Mesothelial cell of epicardium (in vitro differentiated cells): ENCODE data around the gene BSG. TPM values are rescaled to one million over a fixed set of nuclear protein-coding genes. Genes with fewer than 3 reads are reported as not detected.

ENCODE experiments used
- DNase-seq, 2 experiments: peaks; one replicate each; pipeline ENCODE4 v3.0.0; 2021; ENCODE audit warnings: low spot score in 2 of 2; ENCODE audit not compliant: unreplicated experiment in 2 of 2
- H3K27ac Mint-ChIP-seq: 2 replicates; pipeline ENCODE4 v1.8.0; 2021; ENCODE audit warnings: mixed read lengths
- H3K27me3 Mint-ChIP-seq: 2 replicates; pipeline ENCODE4 v1.8.0; 2021; ENCODE audit warnings: low read depth, mixed read lengths
- H3K36me3 Mint-ChIP-seq: 2 replicates; pipeline ENCODE4 v1.8.0; 2021; ENCODE audit warnings: mixed read lengths
- H3K4me1 Mint-ChIP-seq: 2 replicates; pipeline ENCODE4 v1.8.0; 2021; ENCODE audit warnings: mixed read lengths
- H3K4me3 Mint-ChIP-seq: 2 replicates; pipeline ENCODE4 v1.8.0; 2021; ENCODE audit warnings: mild to moderate bottlenecking, moderate library complexity, mixed read lengths
- H3K9me3 Mint-ChIP-seq: 2 replicates; pipeline ENCODE4 v1.8.0; 2021; ENCODE audit warnings: mixed read lengths
- CTCF ChIP-seq: fragments of 200-600 bp; sonication (generic); IDR thresholded peaks from one replicate; pipeline ENCODE4 v1.5.0; 2021; ENCODE audit warnings: antibody characterized with exemption; ENCODE audit not compliant: unreplicated experiment
- total RNA-seq: library from RNA; stranded (reverse); gene quantifications from 3 replicates; pipeline ENCODE4 v1.2.1, GENCODE V29; 2021

Gene BSG
- total RNA-seq, 1 donor from 2014 or later = 414 TPM

- TF ChIP-seq CTCF = no peak
- Mint-ChIP-seq H3K4me3 (no peak within 1 kb of the TSS), H3K9me3 (no peaks in the 10 kb centered on the region), H3K4me1 (no peaks in the 10 kb centered on the region), H3K36me3 (peaks cover 3% of the 10 kb centered on the region), H3K27ac (no peak within 1 kb of the TSS), H3K27me3 (no peaks in the 10 kb centered on the region)
- DNase-seq = no peak
Observed at GRCh38 chr19:543910-544608, 28.3 kb upstream of the BSG start, which contains the start of gene GZMM. TSS of gene GZMM (plus strand) at chr19:544053. CDS start at chr19:544072, 19 bp downstream.

- Mint-ChIP-seq H3K9me3 (no peaks in the 10 kb centered on the region), H3K4me3 (no peak overlapping the region), H3K4me1 (peaks cover 3% of the 10 kb centered on the region), H3K27ac (no peak overlapping the region), H3K27me3 (peaks cover 5% of the 10 kb centered on the region), H3K36me3 (peaks cover 3% of the 10 kb centered on the region)
- TF ChIP-seq CTCF = no peak
- DNase-seq = no peak
Observed at GRCh38 chr19:547117-547516, 25.3 kb upstream of the BSG start.

GRCh38 chr19:547836-548720, 24.3 kb upstream of the BSG start:
- Mint-ChIP-seq H3K4me1 (peaks cover 3% of the 10 kb centered on the region), H3K9me3 (no peaks in the 10 kb centered on the region), H3K27me3 (peaks cover 8% of the 10 kb centered on the region), H3K4me3 (no peak overlapping the region), H3K36me3 (peaks cover 3% of the 10 kb centered on the region), H3K27ac (no peak overlapping the region)
- DNase-seq = no peak
- TF ChIP-seq CTCF = no peak

GRCh38 chr19:548886-549830, 23.2 kb upstream of the BSG start:
- Mint-ChIP-seq H3K4me1 (peaks cover 3% of the 10 kb centered on the region), H3K27me3 (peaks cover 8% of the 10 kb centered on the region), H3K36me3 (no peaks in the 10 kb centered on the region), H3K27ac (no peak overlapping the region), H3K4me3 (no peak overlapping the region), H3K9me3 (no peaks in the 10 kb centered on the region)
- no peak for TF ChIP-seq CTCF
- DNase-seq = no peak

GRCh38 chr19:554817-555216, 17.6 kb upstream of the BSG start:
- no peak for DNase-seq
- no peak for TF ChIP-seq CTCF
- H3K4me3 Mint-ChIP-seq = no peak overlapping the region
- peaks cover 8% of the 10 kb centered on the region for H3K27me3 Mint-ChIP-seq
- peaks cover 3% of the 10 kb centered on the region for H3K4me1 Mint-ChIP-seq
- H3K36me3 Mint-ChIP-seq = no peaks in the 10 kb centered on the region
- no peaks in the 10 kb centered on the region for H3K9me3 Mint-ChIP-seq
- H3K27ac Mint-ChIP-seq = no peak overlapping the region
